Neutrophil (primary cell): ENCODE measurements around the gene SLC7A6OS.

ENCODE experiments used
- H3K27ac ChIP-seq: fragments of 200-600 bp; sonication (generic); 2 replicates; pipeline ENCODE4 v1.5.1; 2016; ENCODE audit warnings: mild to moderate bottlenecking, moderate library complexity
- H3K27me3 ChIP-seq: fragments of 200-600 bp; sonication (generic); 2 replicates; pipeline ENCODE4 v1.6.0; 2016; ENCODE audit warnings: mild to moderate bottlenecking
- H3K36me3 ChIP-seq: fragments of 200-600 bp; sonication (generic); 2 replicates; pipeline ENCODE4 v1.5.1; 2017
- H3K4me1 ChIP-seq, 2 experiments: fragments of 200-600 bp in 1 of 2; sonication (generic) in 1 of 2; 1 replicate in 1 of 2; 2 replicates in 1 of 2; pipeline versions ENCODE4 v1.5.1 to v1.6.1; 2013 to 2016; ENCODE audit warnings: low read depth in 1 of 2, low read length in 1 of 2, mild to moderate bottlenecking in 1 of 2, moderate library complexity in 1 of 2; ENCODE audit not compliant: control insufficient read depth in 1 of 2, insufficient read depth in 1 of 2
- H3K4me3 ChIP-seq, 2 experiments: fragments of 200-600 bp in 1 of 2; sonication (generic) in 1 of 2; 1 replicate in 1 of 2; 2 replicates in 1 of 2; pipeline ENCODE4 v1.5.1; 2013 to 2016; ENCODE audit warnings: low read depth in 1 of 2, low read length in 1 of 2, mild to moderate bottlenecking in 1 of 2, moderate library complexity in 1 of 2
- H3K9me3 ChIP-seq: fragments of 200-600 bp; sonication (generic); 2 replicates; pipeline ENCODE4 v1.5.1; 2016
- TF ChIP-seq, protein P1 (sequence below): fragments of 200-600 bp; sonication (generic); IDR thresholded peaks from 2 replicates; pipeline ENCODE4 v1.5.1; 2016; ENCODE audit warnings: antibody characterized with exemption

SLC7A6OS gene

GRCh38 chr16:68286153-68287074 lies 24.3 kb downstream of the SLC7A6OS start:
- H3K36me3 ChIP-seq: peaks cover 3% of the 10 kb centered on the region
- H3K27ac ChIP-seq: peak overlapping the region; percentile 88
- H3K9me3 ChIP-seq: no peaks in the 10 kb centered on the region
- H3K27me3 ChIP-seq: no peaks in the 10 kb centered on the region
- TF ChIP-seq, protein P1, sequence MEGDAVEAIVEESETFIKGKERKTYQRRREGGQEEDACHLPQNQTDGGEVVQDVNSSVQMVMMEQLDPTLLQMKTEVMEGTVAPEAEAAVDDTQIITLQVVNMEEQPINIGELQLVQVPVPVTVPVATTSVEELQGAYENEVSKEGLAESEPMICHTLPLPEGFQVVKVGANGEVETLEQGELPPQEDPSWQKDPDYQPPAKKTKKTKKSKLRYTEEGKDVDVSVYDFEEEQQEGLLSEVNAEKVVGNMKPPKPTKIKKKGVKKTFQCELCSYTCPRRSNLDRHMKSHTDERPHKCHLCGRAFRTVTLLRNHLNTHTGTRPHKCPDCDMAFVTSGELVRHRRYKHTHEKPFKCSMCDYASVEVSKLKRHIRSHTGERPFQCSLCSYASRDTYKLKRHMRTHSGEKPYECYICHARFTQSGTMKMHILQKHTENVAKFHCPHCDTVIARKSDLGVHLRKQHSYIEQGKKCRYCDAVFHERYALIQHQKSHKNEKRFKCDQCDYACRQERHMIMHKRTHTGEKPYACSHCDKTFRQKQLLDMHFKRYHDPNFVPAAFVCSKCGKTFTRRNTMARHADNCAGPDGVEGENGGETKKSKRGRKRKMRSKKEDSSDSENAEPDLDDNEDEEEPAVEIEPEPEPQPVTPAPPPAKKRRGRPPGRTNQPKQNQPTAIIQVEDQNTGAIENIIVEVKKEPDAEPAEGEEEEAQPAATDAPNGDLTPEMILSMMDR: no peak
- peaks cover 59 to 68% of the 10 kb centered on the region in 2 experiments for H3K4me1 ChIP-seq
- H3K4me3 ChIP-seq: peak overlapping the region; percentile 20 to 31

GRCh38 chr16:68285683-68286082 lies 25.1 kb downstream of the SLC7A6OS start:
- Histone ChIP-seq H3K4me1 (peaks cover 59 to 68% of the 10 kb centered on the region in 2 experiments), H3K9me3 (no peaks in the 10 kb centered on the region), H3K4me3 (peak overlapping the region in 1 of 2 experiments; percentile 50), H3K36me3 (no peaks in the 10 kb centered on the region), H3K27ac (peak overlapping the region; percentile 88), H3K27me3 (no peaks in the 10 kb centered on the region)
- TF ChIP-seq, protein P1: no peak

- peaks cover 61 to 67% of the 10 kb centered on the region in 2 experiments for H3K4me1 ChIP-seq
- peak overlapping the region; percentile 88 for H3K27ac ChIP-seq
- H3K27me3 ChIP-seq: no peaks in the 10 kb centered on the region
- H3K9me3 ChIP-seq: no peaks in the 10 kb centered on the region
- TF ChIP-seq, protein P1: no peak
- H3K36me3 ChIP-seq: no peaks in the 10 kb centered on the region
- peak overlapping the region; percentile 49 to 50 for H3K4me3 ChIP-seq
Observed at GRCh38 chr16:68284847-68285246, 25.9 kb downstream of the SLC7A6OS start.

GRCh38 chr16:68283801-68284598 lies 26.7 kb downstream of the SLC7A6OS start:
- H3K4me1 ChIP-seq: peaks cover 57 to 59% of the 10 kb centered on the region in 2 experiments
- no peaks in the 10 kb centered on the region for H3K9me3 ChIP-seq
- TF ChIP-seq, protein P1: no peak
- no peaks in the 10 kb centered on the region for H3K36me3 ChIP-seq
- H3K27ac ChIP-seq: peak overlapping the region; percentile 88
- H3K4me3 ChIP-seq: peak overlapping the region; percentile 49 to 50
- H3K27me3 ChIP-seq: no peaks in the 10 kb centered on the region

- Histone ChIP-seq H3K27ac (peak overlapping the region; percentile 88), H3K4me1 (peaks cover 56 to 57% of the 10 kb centered on the region in 2 experiments), H3K27me3 (no peaks in the 10 kb centered on the region), H3K9me3 (no peaks in the 10 kb centered on the region), H3K36me3 (no peaks in the 10 kb centered on the region), H3K4me3 (no peak overlapping the region)
- TF ChIP-seq, protein P1: no peak
Observed at GRCh38 chr16:68283346-68283745, 27.4 kb downstream of the SLC7A6OS start.
